Measurements from ENCODE around the gene STON2.

STON2 gene

DNA sequence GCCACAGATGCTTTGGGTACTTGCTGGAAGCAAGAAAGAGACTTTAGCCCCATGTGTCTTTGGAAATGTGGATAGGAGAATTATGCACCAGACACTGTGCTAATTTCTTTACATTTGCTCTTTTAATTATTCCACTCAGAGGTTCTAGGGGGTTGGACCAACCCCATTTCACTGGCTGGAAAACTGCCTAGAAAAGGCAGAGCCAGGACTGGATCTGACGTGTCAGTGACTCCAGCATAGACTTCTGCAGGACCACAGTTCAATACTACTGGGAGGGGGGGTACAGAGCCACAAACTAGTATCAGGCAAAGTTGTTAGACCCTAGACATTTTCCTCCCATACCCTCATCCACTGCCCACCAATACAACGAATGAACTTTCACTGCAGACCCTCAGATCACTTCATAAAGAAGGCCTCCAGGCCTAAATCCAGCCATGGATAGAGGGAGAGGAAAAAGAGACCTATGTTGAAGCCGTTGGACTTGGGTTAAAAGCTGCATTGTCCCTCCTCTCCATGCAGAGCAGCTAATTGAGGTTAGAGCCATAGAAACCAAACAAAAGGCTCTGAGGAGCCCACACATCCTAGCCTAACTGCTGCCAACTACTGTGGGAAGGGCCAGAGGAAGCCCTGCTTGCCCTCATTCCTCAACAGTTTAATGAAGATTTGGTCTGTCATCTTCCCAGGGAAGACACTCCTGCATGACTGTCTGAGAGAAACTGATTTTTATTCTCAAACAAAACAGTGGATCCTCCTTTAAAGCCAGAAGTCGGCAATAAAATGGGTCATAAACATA is 68.7 kb downstream of the STON2 start:
- no peak for DNase-seq (ENCODE audit: low spot score)

DNA sequence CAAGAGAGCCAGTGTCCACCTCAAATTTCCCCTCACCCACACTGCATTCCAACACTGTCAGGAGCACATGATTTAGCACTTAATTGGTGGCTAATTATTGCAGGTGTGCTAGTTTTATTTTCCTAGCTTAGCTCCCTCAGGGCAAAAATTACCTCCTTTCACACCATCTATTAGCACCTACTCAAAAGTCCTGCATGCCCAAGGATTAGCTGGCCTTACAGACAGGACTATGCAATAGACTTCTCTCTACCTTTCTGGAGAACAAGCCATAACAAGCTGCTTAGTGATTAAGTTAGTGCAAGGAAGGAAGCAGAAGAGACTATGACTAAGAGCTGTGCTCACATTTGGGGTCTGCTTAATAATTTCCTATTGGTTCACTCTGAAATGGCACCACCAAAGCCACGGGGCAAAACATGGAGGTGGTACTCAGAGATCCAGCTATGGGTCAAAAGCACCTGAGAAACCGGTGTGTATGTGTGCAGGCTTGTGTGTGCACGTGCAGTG is 69.5 kb downstream of the STON2 start:
- no peak for DNase-seq (ENCODE audit: low spot score)

DNA sequence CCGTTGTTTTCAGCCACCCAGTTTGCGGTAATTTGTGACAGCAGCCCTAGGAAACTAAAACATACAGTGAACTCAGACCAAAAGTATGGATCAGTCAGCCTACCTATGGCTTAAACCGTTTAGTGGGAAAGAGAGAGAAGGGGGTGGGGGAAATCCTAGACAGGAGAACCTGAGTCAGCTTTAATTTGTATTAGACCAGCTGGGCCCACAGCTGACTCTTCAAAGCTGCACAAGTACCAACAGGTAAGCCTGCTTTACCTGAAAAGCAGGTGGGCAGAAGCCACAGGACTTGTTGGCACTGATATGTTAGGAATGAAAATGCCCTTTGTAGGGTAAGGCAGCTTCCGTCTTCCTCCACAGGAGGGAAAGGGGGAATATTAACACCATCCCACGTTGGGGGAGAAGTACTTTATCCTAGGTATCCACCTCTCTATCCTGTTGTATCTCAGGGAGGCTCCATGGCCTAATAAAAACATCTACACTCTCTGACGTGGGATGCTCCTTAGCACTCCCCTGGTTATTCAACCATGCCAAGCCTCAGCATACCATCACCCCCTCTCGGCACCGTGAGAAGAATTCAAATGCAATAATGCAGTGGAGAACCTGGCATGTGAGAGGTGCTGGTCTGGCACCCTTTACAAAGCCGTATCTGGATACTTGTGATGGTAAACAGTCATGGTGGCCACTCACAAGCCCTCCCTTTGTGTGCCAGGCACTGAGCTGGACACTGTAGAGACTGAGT is 70.3 kb downstream of the STON2 start:
- no peak for DNase-seq (ENCODE audit: low spot score)

DNA sequence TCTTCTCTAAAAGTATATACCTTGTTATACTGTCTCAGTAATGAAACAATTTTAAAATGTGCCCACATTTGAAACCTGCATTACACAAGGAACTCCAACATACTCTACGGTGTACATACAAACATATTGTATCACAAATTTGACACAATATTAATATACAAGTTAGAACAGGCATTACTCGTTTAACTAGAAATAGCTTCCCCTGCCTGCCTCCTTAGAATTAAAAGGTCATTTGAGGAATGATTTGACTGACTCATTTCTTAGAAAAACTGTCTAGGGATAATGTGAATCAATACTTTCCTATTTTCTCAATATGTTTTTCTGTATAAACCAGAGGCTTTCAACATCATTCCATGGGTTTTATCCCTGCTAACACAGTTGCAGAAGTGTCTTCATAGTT is 73.7 kb downstream of the STON2 start:
- DNase-seq (ENCODE audit: low spot score): no peak

DNA sequence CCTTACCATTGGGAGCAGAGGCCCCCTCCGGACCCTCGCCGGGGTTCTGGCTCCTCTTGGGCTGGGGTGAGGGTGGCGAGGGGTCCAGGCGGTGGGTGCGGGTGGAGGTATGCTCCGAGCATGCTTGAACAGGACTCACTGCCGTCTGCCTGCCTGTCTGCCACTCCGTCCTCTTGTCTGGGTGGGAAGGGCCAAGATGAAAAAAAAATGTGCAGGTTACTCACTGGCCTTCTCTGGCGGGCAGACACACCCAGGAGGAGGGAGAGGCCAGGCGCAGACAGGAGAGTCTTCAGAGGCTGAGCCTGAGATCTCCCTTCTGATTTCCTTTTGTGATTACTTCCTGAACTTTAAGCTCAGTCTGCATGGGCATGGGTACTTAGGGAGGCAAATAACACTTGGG is 76.1 kb downstream of the STON2 start:
- DNase-seq (ENCODE audit: low spot score): no peak

DNA sequence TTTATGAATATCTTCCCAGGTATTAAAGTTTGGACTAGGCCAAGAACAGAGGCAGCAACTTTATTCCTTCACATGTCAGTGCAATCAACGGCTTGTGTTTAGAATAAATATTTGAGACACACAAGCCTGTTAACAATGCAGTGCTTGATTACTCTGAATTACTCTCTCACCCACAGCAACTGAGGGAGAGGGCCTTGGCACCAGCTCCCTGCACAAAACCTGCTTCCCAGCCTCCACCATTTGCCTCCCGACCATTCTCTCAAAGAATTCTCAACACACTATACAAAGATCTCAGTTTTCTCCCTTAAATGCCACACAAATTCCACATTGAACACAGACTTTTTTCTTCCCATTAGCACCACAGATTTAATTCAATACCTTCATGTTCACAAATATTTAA is 77.0 kb downstream of the STON2 start:
- no peak for DNase-seq (ENCODE audit: low spot score)

DNA sequence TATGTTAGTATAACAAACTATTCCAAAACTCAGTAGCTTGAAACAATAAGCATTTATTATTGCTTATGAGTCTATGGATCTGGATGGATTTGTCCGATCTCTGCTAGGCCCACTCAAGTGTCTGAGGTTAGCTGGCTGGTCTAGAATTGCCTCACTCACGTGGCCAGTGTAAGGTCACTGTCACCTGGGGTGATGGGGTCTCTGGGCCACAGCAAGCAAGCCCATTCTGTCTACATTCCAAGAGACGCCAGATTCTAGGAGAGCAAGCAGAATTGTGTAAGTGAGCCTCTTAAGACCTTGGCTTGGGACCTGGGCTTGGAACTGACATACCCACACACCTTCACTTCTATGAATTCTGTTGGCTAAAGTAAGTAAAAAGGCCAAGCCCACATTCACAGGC is 80.2 kb downstream of the STON2 start:
- no peak for DNase-seq (ENCODE audit: low spot score)

DNA sequence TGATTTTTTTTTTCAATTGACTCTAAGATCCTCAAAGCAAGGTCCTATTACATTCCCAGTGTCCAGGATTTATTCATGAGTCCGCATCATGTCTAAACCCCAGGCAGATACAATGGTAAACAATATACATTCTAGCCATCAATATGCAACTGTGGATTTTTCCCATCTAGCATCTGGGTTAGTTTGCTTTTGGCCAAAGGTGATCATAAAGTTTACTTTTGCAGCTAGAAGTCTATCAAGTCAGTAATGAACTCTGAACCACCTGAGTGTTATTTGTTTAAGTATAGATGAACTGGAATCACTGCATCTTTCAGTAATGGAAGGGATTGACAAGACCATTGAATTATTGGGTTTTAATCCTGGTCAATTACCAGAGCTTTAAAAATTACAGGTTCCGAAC is 80.8 kb downstream of the STON2 start:
- no peak for DNase-seq (ENCODE audit: low spot score)

DNA sequence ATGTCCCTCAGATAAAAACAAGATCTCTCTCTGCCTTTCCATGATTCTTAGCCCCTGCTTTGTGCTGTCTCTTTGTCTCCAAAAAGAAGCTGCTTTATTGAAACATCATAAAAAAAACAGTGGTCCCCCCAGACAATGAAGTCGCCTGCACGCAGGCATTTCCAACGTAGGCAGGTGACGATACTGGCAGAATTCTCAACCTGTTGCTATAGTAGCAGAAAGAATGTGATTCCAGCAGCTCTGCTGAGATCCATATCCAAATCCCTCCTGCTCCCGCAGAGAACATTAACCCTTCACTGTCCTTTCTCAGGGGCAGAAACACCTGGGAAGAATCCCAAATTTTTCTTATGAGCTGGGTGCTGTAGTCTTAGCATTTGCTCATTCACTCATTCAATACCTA is 84.8 kb downstream of the STON2 start:
- DNase-seq (ENCODE audit: low spot score): no peak

DNA sequence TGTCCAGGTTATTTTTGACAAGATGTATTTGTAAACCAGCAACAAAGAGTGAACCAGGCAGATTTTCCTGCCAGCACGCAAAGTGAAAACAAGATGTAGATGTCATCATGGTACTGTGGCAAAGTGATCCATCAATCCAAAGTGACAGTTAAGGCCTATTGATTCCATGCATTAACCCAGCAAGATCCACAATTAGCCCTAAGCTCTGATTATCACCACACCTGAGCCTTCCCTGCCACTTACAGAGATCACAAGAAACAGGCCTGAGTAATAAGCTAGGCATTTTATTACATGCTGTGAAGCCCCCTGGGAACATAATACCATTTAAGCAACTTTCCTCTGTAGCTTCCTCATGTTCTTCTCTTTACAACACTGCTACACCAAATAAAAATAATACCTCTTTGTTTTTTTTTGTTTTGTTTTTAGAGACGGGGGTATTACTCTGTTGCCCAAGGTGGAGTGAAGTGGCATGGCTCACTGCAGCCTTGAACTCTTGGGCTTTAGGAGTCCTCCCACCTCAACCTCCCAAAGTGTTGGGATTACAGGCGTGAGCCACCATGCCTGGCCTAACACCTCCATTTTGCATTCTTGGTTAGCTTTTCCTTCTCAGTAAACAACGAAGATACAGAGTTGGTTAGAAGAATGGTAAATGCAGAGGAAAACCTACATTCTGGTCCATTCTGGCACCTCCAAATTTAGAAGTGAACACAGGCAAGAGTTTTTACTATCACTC is 85.5 kb downstream of the STON2 start:
- DNase-seq (ENCODE audit: low spot score): no peak

DNA sequence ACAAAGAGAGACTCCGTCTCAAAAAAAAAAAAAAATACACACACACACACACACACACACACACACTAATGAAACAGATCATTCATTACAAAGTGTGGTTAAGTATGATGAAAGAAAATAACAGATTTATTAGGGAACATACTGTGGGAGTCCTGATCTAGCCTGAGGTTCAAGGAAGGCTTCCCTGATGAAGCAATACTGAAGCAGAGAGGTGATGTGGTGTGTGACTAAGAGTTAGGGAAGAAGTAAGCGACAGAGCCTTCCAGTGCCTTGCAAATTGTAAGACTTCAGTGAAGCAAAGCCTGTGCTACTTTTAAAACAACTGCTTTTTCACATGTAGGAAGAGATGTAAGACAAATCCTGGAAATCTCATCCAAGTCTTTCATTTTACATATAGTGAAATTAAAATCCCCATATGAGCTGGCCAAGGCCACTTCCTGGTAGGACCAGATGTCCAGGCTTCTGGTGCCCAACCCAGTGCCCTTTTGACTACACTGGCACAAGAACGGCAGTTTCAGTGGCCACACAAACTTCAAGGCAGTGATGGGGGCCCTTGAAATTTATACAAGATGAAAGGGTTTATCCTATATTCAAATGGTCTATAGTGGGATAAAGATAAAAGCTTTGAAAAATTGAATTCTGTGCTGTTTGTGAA is 86.2 kb downstream of the STON2 start:
- DNase-seq (ENCODE audit: low spot score): no peak

DNA sequence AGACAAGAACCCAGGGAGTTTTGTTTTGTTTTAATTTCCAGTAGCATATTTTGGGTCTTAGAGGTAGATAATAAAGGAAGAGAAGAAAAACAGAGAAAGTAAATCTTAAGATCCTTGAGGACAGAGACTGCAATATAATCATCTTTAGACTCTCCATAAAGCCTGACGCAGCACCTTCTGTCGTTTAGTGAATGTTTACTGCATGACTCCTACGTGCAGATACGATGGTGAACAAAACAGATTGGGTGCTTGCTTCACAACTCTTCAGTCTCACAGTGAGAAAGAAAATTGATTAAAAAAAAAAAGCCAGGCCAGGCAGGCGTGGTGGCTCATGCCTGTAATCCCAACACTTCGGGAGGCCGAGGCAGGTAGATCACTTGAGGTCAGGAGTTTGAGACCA is 86.9 kb downstream of the STON2 start:
- no peak for DNase-seq (ENCODE audit: low spot score)

DNA sequence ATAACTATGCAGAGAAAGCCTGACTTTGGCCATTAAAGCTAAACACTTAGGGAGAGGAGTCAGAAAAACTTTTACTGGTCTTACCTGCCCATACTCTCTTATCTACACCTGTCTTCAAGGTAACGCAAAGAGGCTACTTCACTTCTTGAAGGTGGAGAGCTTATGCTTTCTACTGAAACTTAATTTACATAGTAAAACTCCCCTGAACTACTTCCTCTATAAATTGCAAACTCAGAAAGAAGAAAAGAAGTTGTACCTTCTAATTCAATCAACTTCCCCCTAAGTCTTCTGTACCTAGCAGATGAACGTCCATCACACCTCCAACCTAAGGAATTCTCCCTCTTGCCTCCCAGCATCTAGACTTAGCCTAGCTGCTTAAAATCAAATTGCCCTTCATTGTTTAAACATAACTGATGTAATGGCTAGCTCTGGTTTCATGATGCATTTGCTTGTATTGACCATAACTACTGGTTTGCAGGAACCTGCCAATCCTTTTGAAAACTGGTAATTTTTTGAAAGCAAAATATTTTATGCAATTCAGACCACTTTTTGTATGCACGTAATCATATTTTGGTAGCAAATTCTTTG is 87.7 kb downstream of the STON2 start:
- DNase-seq (ENCODE audit: low spot score): no peak

DNA sequence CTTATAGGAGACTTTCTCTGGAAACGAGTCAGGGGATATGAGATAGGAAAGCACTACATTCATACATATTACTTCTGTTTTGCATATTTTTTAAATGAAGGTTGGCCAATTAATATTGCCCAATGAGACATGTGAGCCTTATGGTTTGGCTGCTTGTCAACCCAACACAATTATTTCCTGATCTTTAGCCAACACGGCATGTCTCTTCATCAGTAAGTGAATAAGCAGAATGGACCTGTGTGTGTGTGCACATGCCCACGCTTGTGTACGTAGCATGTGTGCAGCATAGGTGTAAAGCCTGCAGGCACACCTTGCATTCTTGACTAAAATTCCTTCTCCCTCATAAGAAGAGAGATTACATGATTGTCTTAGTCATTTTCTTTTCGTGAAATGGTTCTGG is 88.3 kb downstream of the STON2 start:
- DNase-seq (ENCODE audit: low spot score): no peak

DNA sequence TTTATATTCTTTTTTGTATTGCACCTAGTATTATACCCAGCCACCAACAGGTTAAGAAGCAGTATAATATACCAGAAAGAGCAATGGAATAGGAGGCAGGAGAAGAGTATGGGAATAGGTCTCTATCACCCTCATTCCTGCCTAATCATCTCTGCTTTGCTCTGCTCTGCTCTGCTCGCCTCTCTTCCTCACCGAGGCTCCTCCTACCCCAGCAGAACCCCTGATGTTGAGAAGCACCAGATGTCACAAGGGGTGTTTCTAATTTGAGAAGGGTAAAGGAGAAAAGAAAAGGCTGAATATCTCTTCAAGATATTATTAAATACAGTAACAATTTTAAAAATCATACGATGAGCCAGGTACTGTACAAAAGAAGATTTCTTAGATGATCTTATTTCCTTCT is 89.0 kb downstream of the STON2 start:
- no peak for DNase-seq (ENCODE audit: low spot score)

DNA sequence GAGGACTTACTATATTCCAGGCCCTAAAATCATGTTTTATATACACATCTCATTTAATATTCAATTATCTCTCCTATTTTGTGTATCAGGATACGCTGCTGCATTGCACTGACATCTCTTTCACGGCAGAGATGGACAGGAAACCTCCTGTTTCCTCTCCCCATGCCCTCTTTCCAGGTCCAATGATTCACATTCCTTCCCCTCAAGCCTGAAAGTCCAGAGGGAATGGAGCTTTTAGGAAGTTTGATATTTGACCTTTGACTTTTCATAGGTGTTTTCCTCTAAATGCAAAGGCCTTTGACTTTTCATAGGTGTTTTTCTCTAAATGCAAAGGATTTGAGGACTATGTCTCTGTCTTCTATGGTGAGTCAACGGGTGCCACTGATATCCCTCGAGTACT is 89.5 kb downstream of the STON2 start:
- no peak for DNase-seq (ENCODE audit: low spot score)

DNA sequence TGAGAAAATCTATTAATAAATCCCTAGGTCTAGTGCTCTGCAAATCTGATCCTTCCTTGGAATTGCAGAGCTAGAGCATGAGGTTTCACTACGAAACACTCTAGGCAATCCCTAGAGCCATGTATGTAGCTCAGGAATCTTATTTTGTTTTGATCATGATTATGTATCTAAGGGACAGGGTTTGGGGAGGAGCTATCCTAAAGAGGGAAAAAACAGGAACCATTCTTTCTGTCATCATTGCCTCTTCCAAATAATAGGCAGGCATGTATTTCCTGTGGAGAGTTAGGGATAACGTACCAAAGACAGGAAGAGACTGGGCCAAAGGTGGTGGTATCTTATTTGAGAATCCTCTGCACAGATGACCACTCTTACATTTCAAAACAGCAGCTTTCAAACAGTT is 90.6 kb downstream of the STON2 start:
- DNase-seq (ENCODE audit: low spot score): no peak

DNA sequence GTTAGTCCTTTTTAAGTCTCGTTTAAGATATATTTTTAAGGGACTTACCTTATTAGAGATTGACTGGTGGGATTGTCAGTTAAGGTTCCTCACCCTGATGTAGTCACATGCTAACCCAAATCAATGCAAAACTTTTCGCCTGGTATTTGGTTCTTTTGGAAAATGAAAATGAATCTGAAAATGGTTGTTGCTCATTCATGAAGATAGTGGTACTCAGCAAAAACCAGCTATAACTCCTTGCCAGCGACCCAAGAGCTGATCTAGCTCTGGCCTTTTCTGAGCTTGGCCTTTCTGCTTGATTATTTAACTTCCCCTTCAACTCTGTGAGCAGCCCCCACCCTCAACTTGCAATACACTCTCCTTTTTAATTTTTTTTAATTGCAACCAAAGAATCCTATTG is 94.4 kb downstream of the STON2 start:
- no peak for DNase-seq (ENCODE audit: low spot score)

DNA sequence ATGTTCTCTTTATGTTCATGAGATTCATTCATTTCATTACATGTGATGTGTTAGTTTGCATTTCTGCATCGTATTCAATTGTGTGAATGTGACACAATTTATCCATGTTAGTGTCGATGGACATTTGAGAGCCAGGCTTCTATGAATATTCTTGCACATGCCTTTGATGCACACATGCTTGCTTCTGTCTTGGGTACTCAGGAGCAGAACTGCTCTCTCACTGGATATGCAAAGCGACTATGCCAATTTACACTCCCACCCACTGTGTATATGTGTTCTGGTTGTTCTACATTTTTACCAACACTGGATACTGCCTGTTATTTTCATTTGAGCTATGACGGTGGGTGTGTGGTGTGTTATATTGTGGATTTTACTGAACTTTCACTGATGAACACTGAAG is 95.1 kb downstream of the STON2 start:
- no peak for DNase-seq (ENCODE audit: low spot score)

DNA sequence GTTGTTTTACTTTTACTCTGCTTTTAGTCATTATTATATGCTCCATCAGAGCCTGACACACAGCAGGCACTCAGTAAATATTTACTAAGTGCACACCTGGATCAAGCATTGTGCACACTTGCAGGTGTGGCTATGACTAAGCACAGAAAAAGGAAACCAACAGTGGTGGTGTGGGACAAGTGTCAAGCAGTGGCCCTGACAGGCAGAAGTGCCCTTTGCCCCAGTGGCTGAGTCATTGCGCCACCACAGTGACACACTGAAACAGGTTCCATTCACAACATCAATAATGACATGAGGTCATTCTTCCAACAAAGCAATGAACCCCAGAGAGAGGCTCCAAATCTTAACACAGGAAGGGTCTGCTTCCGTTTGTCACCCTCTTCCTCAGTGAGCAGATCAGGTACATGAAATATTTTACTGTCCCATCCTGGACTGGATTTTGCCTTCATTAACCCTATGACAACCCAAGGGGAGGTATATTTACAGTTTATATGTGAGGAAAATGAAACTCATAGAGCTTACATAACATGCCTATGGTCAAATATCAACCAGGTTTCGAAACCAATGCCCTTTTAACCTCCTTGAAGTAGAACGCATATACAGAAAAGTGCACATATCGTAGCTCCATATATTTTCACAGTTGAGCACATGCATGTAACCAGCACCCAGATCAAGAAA is 96.7 kb downstream of the STON2 start:
- DNase-seq (ENCODE audit: low spot score): no peak

DNA sequence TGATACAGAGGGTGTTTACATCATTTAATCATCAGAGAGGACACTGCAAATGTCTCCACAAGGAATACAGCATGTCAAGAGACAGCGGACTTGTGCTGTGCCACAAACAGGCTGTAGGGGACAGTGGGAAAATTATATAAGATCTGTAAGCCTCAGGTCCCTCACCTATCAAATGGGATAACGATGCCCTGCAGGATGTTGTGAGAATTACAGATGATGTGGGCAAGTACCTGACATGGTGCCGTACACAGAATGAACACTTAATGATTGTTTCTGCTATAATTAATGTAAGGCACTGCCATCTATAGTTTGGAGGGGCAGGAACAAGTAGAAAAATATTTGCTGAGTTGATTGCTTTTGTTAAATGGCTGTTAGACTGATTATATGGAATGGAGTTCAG is 97.5 kb downstream of the STON2 start:
- DNase-seq (ENCODE audit: low spot score): no peak

All from left forelimb (tissue), 1 donor.